ENCODE results near the gene CISD2.

DNA sequence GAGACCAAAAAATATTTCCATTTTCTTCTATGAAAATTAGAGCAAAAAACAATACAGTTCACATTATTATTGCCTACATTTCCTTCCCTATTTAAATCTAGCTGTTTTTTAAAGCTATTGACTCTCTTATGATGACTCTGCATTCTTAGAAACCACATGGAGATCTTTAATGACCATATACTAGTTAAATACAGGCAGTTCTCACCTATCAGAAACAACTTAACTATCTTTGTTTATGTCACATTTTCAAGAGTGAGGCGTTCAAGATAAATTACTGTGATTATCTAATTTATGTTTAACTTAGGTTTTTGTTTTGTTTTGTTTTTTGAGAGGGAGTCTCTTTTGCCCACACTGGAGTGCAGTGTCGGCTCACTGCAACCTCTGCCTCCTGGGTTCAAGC is 3.0 kb downstream of the CISD2 start:
- TF ChIP-seq GATA2 (IDR thresholded peaks at IDR 0.05; ENCODE audit: low read depth, low read length) (no peak), GATA3 (IDR thresholded peaks at IDR 0.05; ENCODE audit: low read depth, low read length) (no peak)

All from SH-SY5Y (cell line).